ENCODE data around the gene TNRC6C. TPM values are rescaled to one million over a fixed set of nuclear protein-coding genes. Genes with fewer than 3 reads are reported as not detected.
"Not testable (repeated sequence)": the region's sequence is repeated elsewhere in the genome, so short reads cannot be mapped to it uniquely, and the experiment has no call there.

TNRC6C gene
- total RNA-seq, 1 experiment from 2014 or later = 2.7 TPM

GRCh38 chr17:78058581-78058980, 100.1 kb downstream of the TNRC6C start:
- in situ Hi-C loops (cut with HindIII; ENCODE audit: low sequenced_read_pairs) = no loop called here
- no peak for DNase-seq (ENCODE audit: low spot score)

GRCh38 chr17:78062596-78062995, 104.1 kb downstream of the TNRC6C start:
- DNase-seq (ENCODE audit: low spot score) = no peak
- in situ Hi-C loops (cut with HindIII; ENCODE audit: low sequenced_read_pairs) = no loop called here

- DNase-seq (ENCODE audit: low spot score) = no peak
- in situ Hi-C loops (cut with HindIII; ENCODE audit: low sequenced_read_pairs) = no loop called here
These were observed 105.0 kb downstream of the TNRC6C start for GRCh38 chr17:78063489-78063888.

- in situ Hi-C loops (cut with HindIII; ENCODE audit: low sequenced_read_pairs) = no loop called here
- DNase-seq (ENCODE audit: low spot score) = no peak
These were observed 106.2 kb downstream of the TNRC6C start for GRCh38 chr17:78064708-78065107.

- DNase-seq (ENCODE audit: low spot score); in situ Hi-C loops (cut with HindIII; ENCODE audit: low sequenced_read_pairs): not testable (repeated sequence)
These were observed 108.5 kb downstream of the TNRC6C start for GRCh38 chr17:78066976-78067375.

- in situ Hi-C loops (cut with HindIII; ENCODE audit: low sequenced_read_pairs) = no loop called here
- no peak for DNase-seq (ENCODE audit: low spot score)
These were observed 111.2 kb downstream of the TNRC6C start for GRCh38 chr17:78069695-78070094.

GRCh38 chr17:78072961-78073360, 114.5 kb downstream of the TNRC6C start:
- no peak for DNase-seq (ENCODE audit: low spot score)
- in situ Hi-C loops (cut with HindIII; ENCODE audit: low sequenced_read_pairs) = no loop called here

GRCh38 chr17:78075011-78075410, 116.5 kb downstream of the TNRC6C start:
- DNase-seq (ENCODE audit: low spot score) = no peak
- in situ Hi-C loops (cut with HindIII; ENCODE audit: low sequenced_read_pairs) = no loop called here

GRCh38 chr17:78075545-78075944, 117.0 kb downstream of the TNRC6C start:
- in situ Hi-C loops (cut with HindIII; ENCODE audit: low sequenced_read_pairs) = no loop called here
- DNase-seq (ENCODE audit: low spot score) = no peak

GRCh38 chr17:78079253-78079652, 120.8 kb downstream of the TNRC6C start:
- in situ Hi-C loops (cut with HindIII; ENCODE audit: low sequenced_read_pairs) = no loop called here
- no peak for DNase-seq (ENCODE audit: low spot score)

GRCh38 chr17:78081551-78081950, 123.0 kb downstream of the TNRC6C start:
- DNase-seq (ENCODE audit: low spot score) = no peak
- in situ Hi-C loops (cut with HindIII; ENCODE audit: low sequenced_read_pairs) = no loop called here

- not testable (repeated sequence) for DNase-seq (ENCODE audit: low spot score)
These were observed 123.9 kb downstream of the TNRC6C start for GRCh38 chr17:78082355-78082872.

GRCh38 chr17:78082988-78083387, 124.5 kb downstream of the TNRC6C start:
- DNase-seq (ENCODE audit: low spot score) = no peak
- in situ Hi-C loops (cut with HindIII; ENCODE audit: low sequenced_read_pairs) = no loop called here

More at GRCh38 chr17:78082355-78082872, 123.9 kb downstream of the TNRC6C start:
- in situ Hi-C loops (cut with HindIII; ENCODE audit: low sequenced_read_pairs) = not testable (repeated sequence)

- DNase-seq (ENCODE audit: low spot score) = no peak
- in situ Hi-C loops (cut with HindIII; ENCODE audit: low sequenced_read_pairs) = no loop called here
These were observed 128.2 kb downstream of the TNRC6C start for GRCh38 chr17:78086740-78087139.

GRCh38 chr17:78088529-78088928, 130.0 kb downstream of the TNRC6C start:
- in situ Hi-C loops (cut with HindIII; ENCODE audit: low sequenced_read_pairs) = no loop called here
- DNase-seq (ENCODE audit: low spot score) = no peak

GRCh38 chr17:78089576-78090281, 131.2 kb downstream of the TNRC6C start:
- no peak for DNase-seq (ENCODE audit: low spot score)
- in situ Hi-C loops (cut with HindIII; ENCODE audit: low sequenced_read_pairs) = no loop called here

- no peak for DNase-seq (ENCODE audit: low spot score)
- in situ Hi-C loops (cut with HindIII; ENCODE audit: low sequenced_read_pairs) = no loop called here
These were observed 134.4 kb downstream of the TNRC6C start for GRCh38 chr17:78092794-78093324.

GRCh38 chr17:78095035-78095434, 136.5 kb downstream of the TNRC6C start:
- no peak for DNase-seq (ENCODE audit: low spot score)
- in situ Hi-C loops (cut with HindIII; ENCODE audit: low sequenced_read_pairs) = no loop called here

- DNase-seq (ENCODE audit: low spot score) = no peak
- in situ Hi-C loops (cut with HindIII; ENCODE audit: low sequenced_read_pairs) = no loop called here
These were observed 137.6 kb downstream of the TNRC6C start for GRCh38 chr17:78096093-78096492.

- no peak for DNase-seq (ENCODE audit: low spot score)
- in situ Hi-C loops (cut with HindIII; ENCODE audit: low sequenced_read_pairs) = no loop called here
These were observed 142.6 kb downstream of the TNRC6C start for GRCh38 chr17:78101112-78101511.

GRCh38 chr17:78101542-78101941, 143.0 kb downstream of the TNRC6C start:
- in situ Hi-C loops (cut with HindIII; ENCODE audit: low sequenced_read_pairs) = no loop called here
- DNase-seq (ENCODE audit: low spot score) = no peak
